ENCODE data around the gene GPC6.

GRCh38 chr13:93339550-93339949, 112.9 kb downstream of the GPC6 start:
- TF ChIP-seq CTCF (IDR thresholded peaks at IDR 0.05; ENCODE audit: insufficient read depth, low read depth, low read length): no peak
- no peak for TF ChIP-seq EZH2 (IDR thresholded peaks at IDR 0.05; ENCODE audit: insufficient read depth, low read length)

All from astrocyte (in vitro differentiated cells and primary cell).